AG08396 (cell line): ENCODE results near the gene ICE1.
"Not testable (repeated sequence)": the region's sequence is repeated elsewhere in the genome, so short reads cannot be mapped to it uniquely, and the experiment has no call there.

ENCODE experiments used
- DNase-seq: peaks from one replicate; pipeline ENCODE4 v3.0.0; 2012; ENCODE audit warnings: low spot score, mixed read lengths

ICE1 gene

GRCh38 chr5:5492934-5493271 lies 70.4 kb downstream of the ICE1 start:
- DNase-seq: not testable (repeated sequence)

- peak; percentile 90 for DNase-seq
Observed at GRCh38 chr5:5494489-5495402, 72.3 kb downstream of the ICE1 start.

GRCh38 chr5:5497152-5497788 lies 74.8 kb downstream of the ICE1 start:
- DNase-seq: peak; percentile 82

- no peak for DNase-seq
Observed at GRCh38 chr5:5499442-5499841, 77.0 kb downstream of the ICE1 start.

GRCh38 chr5:5504325-5504724 lies 81.8 kb downstream of the ICE1 start:
- DNase-seq: no peak

GRCh38 chr5:5505815-5506214 lies 83.3 kb downstream of the ICE1 start:
- no peak for DNase-seq

- no peak for DNase-seq
Observed at GRCh38 chr5:5508391-5508790, 85.9 kb downstream of the ICE1 start.

- DNase-seq: no peak
Observed at GRCh38 chr5:5511904-5512416, 89.5 kb downstream of the ICE1 start.

- no peak for DNase-seq
Observed at GRCh38 chr5:5512543-5512942, 90.1 kb downstream of the ICE1 start.

- not testable (repeated sequence) for DNase-seq
Observed at GRCh38 chr5:5520622-5521021, 98.1 kb downstream of the ICE1 start.

- DNase-seq: no peak
Observed at GRCh38 chr5:5521029-5521428, 98.6 kb downstream of the ICE1 start.

- no peak for DNase-seq
Observed at GRCh38 chr5:5521478-5521877, 99.0 kb downstream of the ICE1 start.

- DNase-seq: no peak
Observed at GRCh38 chr5:5522336-5522735, 99.9 kb downstream of the ICE1 start.

- no peak for DNase-seq
Observed at GRCh38 chr5:5523066-5523505, 100.6 kb downstream of the ICE1 start.

GRCh38 chr5:5524327-5524726 lies 101.8 kb downstream of the ICE1 start:
- no peak for DNase-seq

GRCh38 chr5:5531371-5531770 lies 108.9 kb downstream of the ICE1 start:
- DNase-seq: no peak

GRCh38 chr5:5532306-5533076 lies 110.0 kb downstream of the ICE1 start:
- no peak for DNase-seq

GRCh38 chr5:5533927-5534326 lies 111.5 kb downstream of the ICE1 start:
- no peak for DNase-seq

GRCh38 chr5:5534333-5534732 lies 111.9 kb downstream of the ICE1 start:
- DNase-seq: no peak

- DNase-seq: no peak
Observed at GRCh38 chr5:5536871-5537270, 114.4 kb downstream of the ICE1 start.

GRCh38 chr5:5537426-5537825 lies 114.9 kb downstream of the ICE1 start:
- no peak for DNase-seq

GRCh38 chr5:5539590-5539989 lies 117.1 kb downstream of the ICE1 start:
- DNase-seq: no peak
